ENCODE measurements around the gene STK10.
"Not testable (repeated sequence)": the region's sequence is repeated elsewhere in the genome, so short reads cannot be mapped to it uniquely, and the experiment has no call there.

The STK10 gene

GRCh38 chr5:172044631-172045314 lies 143.3 kb downstream of the STK10 start:
- Histone ChIP-seq H3K4me3 (ENCODE audit: low read length) (no peak overlapping the region), H3K9ac (ENCODE audit: low read length) (no peak overlapping the region), H3K9me3 (ENCODE audit: control insufficient read depth, low read length) (no peaks in the 10 kb centered on the region), H3K4me1 (ENCODE audit: control insufficient read depth, insufficient read depth, low read length) (no peaks in the 10 kb centered on the region), H3K36me3 (ENCODE audit: control insufficient read depth, insufficient read depth, low read length, severe bottlenecking) (peaks cover 53% of the 10 kb centered on the region), H3K27me3 (replicated peaks; ENCODE audit: control insufficient read depth, insufficient read depth, low read length) (no peaks in the 10 kb centered on the region)
- DNase-seq (ENCODE audit: low read depth), result no peak

- DNase-seq (ENCODE audit: low read depth), result no peak
- H3K4me3 ChIP-seq (ENCODE audit: low read length), result no peak overlapping the region
- H3K9ac ChIP-seq (ENCODE audit: low read length), result no peak overlapping the region
- H3K4me1 ChIP-seq (ENCODE audit: control insufficient read depth, insufficient read depth, low read length), result no peaks in the 10 kb centered on the region
- H3K36me3 ChIP-seq (ENCODE audit: control insufficient read depth, insufficient read depth, low read length, severe bottlenecking), result peaks cover 45% of the 10 kb centered on the region
- H3K27me3 ChIP-seq (replicated peaks; ENCODE audit: control insufficient read depth, insufficient read depth, low read length), result no peaks in the 10 kb centered on the region
- H3K9me3 ChIP-seq (ENCODE audit: control insufficient read depth, low read length), result no peaks in the 10 kb centered on the region
Observed at GRCh38 chr5:172043865-172044264, 144.2 kb downstream of the STK10 start.

- H3K4me3 ChIP-seq (ENCODE audit: low read length), result no peak overlapping the region
- H3K4me1 ChIP-seq (ENCODE audit: control insufficient read depth, insufficient read depth, low read length), result no peaks in the 10 kb centered on the region
- H3K9ac ChIP-seq (ENCODE audit: low read length), result no peak overlapping the region
- DNase-seq (ENCODE audit: low read depth), result no peak
- no peaks in the 10 kb centered on the region for H3K9me3 ChIP-seq (ENCODE audit: control insufficient read depth, low read length)
- H3K36me3 ChIP-seq (ENCODE audit: control insufficient read depth, insufficient read depth, low read length, severe bottlenecking), result peaks cover 28% of the 10 kb centered on the region
- no peaks in the 10 kb centered on the region for H3K27me3 ChIP-seq (replicated peaks; ENCODE audit: control insufficient read depth, insufficient read depth, low read length)
Observed at GRCh38 chr5:172042183-172042582, 145.8 kb downstream of the STK10 start.

- Histone ChIP-seq H3K4me1 (ENCODE audit: control insufficient read depth, insufficient read depth, low read length) (no peaks in the 10 kb centered on the region), H3K36me3 (ENCODE audit: control insufficient read depth, insufficient read depth, low read length, severe bottlenecking) (no peaks in the 10 kb centered on the region), H3K9ac (ENCODE audit: low read length) (no peak overlapping the region), H3K27me3 (replicated peaks; ENCODE audit: control insufficient read depth, insufficient read depth, low read length) (no peaks in the 10 kb centered on the region), H3K4me3 (ENCODE audit: low read length) (no peak overlapping the region), H3K9me3 (ENCODE audit: control insufficient read depth, low read length) (no peaks in the 10 kb centered on the region)
- DNase-seq (ENCODE audit: low read depth), result no peak
Observed at GRCh38 chr5:172038167-172038566, 149.9 kb downstream of the STK10 start.

- no peak for DNase-seq (ENCODE audit: low read depth)
- H3K4me3 ChIP-seq (ENCODE audit: low read length), result no peak overlapping the region
- H3K4me1 ChIP-seq (ENCODE audit: control insufficient read depth, insufficient read depth, low read length), result no peaks in the 10 kb centered on the region
- H3K9me3 ChIP-seq (ENCODE audit: control insufficient read depth, low read length), result no peaks in the 10 kb centered on the region
- H3K9ac ChIP-seq (ENCODE audit: low read length), result no peak overlapping the region
- no peaks in the 10 kb centered on the region for H3K27me3 ChIP-seq (replicated peaks; ENCODE audit: control insufficient read depth, insufficient read depth, low read length)
- no peaks in the 10 kb centered on the region for H3K36me3 ChIP-seq (ENCODE audit: control insufficient read depth, insufficient read depth, low read length, severe bottlenecking)
Observed at GRCh38 chr5:172035049-172035448, 153.0 kb downstream of the STK10 start.

GRCh38 chr5:172031894-172032461 lies 156.0 kb downstream of the STK10 start:
- H3K27me3 ChIP-seq (replicated peaks; ENCODE audit: control insufficient read depth, insufficient read depth, low read length), result no peaks in the 10 kb centered on the region
- no peak for DNase-seq (ENCODE audit: low read depth)
- H3K4me1 ChIP-seq (ENCODE audit: control insufficient read depth, insufficient read depth, low read length), result no peaks in the 10 kb centered on the region
- no peaks in the 10 kb centered on the region for H3K36me3 ChIP-seq (ENCODE audit: control insufficient read depth, insufficient read depth, low read length, severe bottlenecking)
- no peak overlapping the region for H3K4me3 ChIP-seq (ENCODE audit: low read length)
- H3K9ac ChIP-seq (ENCODE audit: low read length), result no peak overlapping the region
- H3K9me3 ChIP-seq (ENCODE audit: control insufficient read depth, low read length), result no peaks in the 10 kb centered on the region

- no peak for DNase-seq (ENCODE audit: low read depth)
- no peaks in the 10 kb centered on the region for H3K36me3 ChIP-seq (ENCODE audit: control insufficient read depth, insufficient read depth, low read length, severe bottlenecking)
- H3K9ac ChIP-seq (ENCODE audit: low read length), result no peak overlapping the region
- H3K4me3 ChIP-seq (ENCODE audit: low read length), result no peak overlapping the region
- H3K9me3 ChIP-seq (ENCODE audit: control insufficient read depth, low read length), result no peaks in the 10 kb centered on the region
- no peaks in the 10 kb centered on the region for H3K4me1 ChIP-seq (ENCODE audit: control insufficient read depth, insufficient read depth, low read length)
- H3K27me3 ChIP-seq (replicated peaks; ENCODE audit: control insufficient read depth, insufficient read depth, low read length), result no peaks in the 10 kb centered on the region
Observed at GRCh38 chr5:172029876-172030275, 158.1 kb downstream of the STK10 start.

- H3K4me3 ChIP-seq (ENCODE audit: low read length), result no peak overlapping the region
- H3K9ac ChIP-seq (ENCODE audit: low read length), result no peak overlapping the region
- no peak for DNase-seq (ENCODE audit: low read depth)
- H3K36me3 ChIP-seq (ENCODE audit: control insufficient read depth, insufficient read depth, low read length, severe bottlenecking), result no peaks in the 10 kb centered on the region
- no peaks in the 10 kb centered on the region for H3K4me1 ChIP-seq (ENCODE audit: control insufficient read depth, insufficient read depth, low read length)
- H3K9me3 ChIP-seq (ENCODE audit: control insufficient read depth, low read length), result no peaks in the 10 kb centered on the region
- no peaks in the 10 kb centered on the region for H3K27me3 ChIP-seq (replicated peaks; ENCODE audit: control insufficient read depth, insufficient read depth, low read length)
Observed at GRCh38 chr5:172028167-172028566, 159.9 kb downstream of the STK10 start.

- not testable (repeated sequence) for H3K9me3 ChIP-seq (ENCODE audit: control insufficient read depth, low read length); H3K4me3 ChIP-seq (ENCODE audit: low read length); H3K36me3 ChIP-seq (ENCODE audit: control insufficient read depth, insufficient read depth, low read length, severe bottlenecking); H3K4me1 ChIP-seq (ENCODE audit: control insufficient read depth, insufficient read depth, low read length); H3K9ac ChIP-seq (ENCODE audit: low read length); DNase-seq (ENCODE audit: low read depth); H3K27me3 ChIP-seq (replicated peaks; ENCODE audit: control insufficient read depth, insufficient read depth, low read length)
Observed at GRCh38 chr5:172020110-172020786, 167.8 kb downstream of the STK10 start.

GRCh38 chr5:172015346-172015745 lies 172.7 kb downstream of the STK10 start:
- H3K36me3 ChIP-seq (ENCODE audit: control insufficient read depth, insufficient read depth, low read length, severe bottlenecking), result no peaks in the 10 kb centered on the region
- no peak for DNase-seq (ENCODE audit: low read depth)
- H3K9ac ChIP-seq (ENCODE audit: low read length), result no peak overlapping the region
- no peaks in the 10 kb centered on the region for H3K4me1 ChIP-seq (ENCODE audit: control insufficient read depth, insufficient read depth, low read length)
- H3K27me3 ChIP-seq (replicated peaks; ENCODE audit: control insufficient read depth, insufficient read depth, low read length), result no peaks in the 10 kb centered on the region
- no peak overlapping the region for H3K4me3 ChIP-seq (ENCODE audit: low read length)
- no peaks in the 10 kb centered on the region for H3K9me3 ChIP-seq (ENCODE audit: control insufficient read depth, low read length)

- DNase-seq (ENCODE audit: low read depth), result peak; percentile 10
- H3K9me3 ChIP-seq (ENCODE audit: control insufficient read depth, low read length), result no peaks in the 10 kb centered on the region
- no peak overlapping the region for H3K4me3 ChIP-seq (ENCODE audit: low read length)
- no peaks in the 10 kb centered on the region for H3K36me3 ChIP-seq (ENCODE audit: control insufficient read depth, insufficient read depth, low read length, severe bottlenecking)
- no peaks in the 10 kb centered on the region for H3K27me3 ChIP-seq (replicated peaks; ENCODE audit: control insufficient read depth, insufficient read depth, low read length)
- no peak overlapping the region for H3K9ac ChIP-seq (ENCODE audit: low read length)
- peaks cover 26% of the 10 kb centered on the region for H3K4me1 ChIP-seq (ENCODE audit: control insufficient read depth, insufficient read depth, low read length)
Observed at GRCh38 chr5:172010278-172010677, 177.7 kb downstream of the STK10 start.

Measured in adipocyte (in vitro differentiated cells).